ENCODE measurements around the gene GPC4.

Gene GPC4

DNA sequence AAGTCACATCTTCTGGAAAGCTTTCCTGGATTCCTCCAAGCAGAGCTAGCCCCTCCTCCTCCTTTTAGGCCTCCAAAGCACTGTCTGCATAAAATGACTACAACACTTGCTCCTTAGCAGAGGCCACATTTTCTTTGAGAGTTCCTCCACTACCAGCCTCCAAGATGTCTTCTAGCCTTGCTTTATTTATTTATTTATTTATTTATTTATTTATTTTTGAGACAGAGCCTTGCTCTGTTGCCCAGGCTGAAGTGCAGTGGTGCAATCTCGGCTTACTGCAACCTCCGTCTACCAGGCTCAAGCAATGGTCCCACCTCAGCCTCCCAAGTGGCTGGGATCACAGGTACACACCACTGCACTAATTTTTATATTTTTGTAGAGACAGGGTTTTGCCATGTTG lies 4.6 kb upstream of the GPC4 start:
- TF ChIP-seq, protein P1, sequence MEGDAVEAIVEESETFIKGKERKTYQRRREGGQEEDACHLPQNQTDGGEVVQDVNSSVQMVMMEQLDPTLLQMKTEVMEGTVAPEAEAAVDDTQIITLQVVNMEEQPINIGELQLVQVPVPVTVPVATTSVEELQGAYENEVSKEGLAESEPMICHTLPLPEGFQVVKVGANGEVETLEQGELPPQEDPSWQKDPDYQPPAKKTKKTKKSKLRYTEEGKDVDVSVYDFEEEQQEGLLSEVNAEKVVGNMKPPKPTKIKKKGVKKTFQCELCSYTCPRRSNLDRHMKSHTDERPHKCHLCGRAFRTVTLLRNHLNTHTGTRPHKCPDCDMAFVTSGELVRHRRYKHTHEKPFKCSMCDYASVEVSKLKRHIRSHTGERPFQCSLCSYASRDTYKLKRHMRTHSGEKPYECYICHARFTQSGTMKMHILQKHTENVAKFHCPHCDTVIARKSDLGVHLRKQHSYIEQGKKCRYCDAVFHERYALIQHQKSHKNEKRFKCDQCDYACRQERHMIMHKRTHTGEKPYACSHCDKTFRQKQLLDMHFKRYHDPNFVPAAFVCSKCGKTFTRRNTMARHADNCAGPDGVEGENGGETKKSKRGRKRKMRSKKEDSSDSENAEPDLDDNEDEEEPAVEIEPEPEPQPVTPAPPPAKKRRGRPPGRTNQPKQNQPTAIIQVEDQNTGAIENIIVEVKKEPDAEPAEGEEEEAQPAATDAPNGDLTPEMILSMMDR (IDR thresholded peaks at IDR 0.05; ENCODE audit: low read depth, low read length) = no peak
- no peak for DNase-seq (ENCODE audit: extremely low read depth, low read depth)

DNA sequence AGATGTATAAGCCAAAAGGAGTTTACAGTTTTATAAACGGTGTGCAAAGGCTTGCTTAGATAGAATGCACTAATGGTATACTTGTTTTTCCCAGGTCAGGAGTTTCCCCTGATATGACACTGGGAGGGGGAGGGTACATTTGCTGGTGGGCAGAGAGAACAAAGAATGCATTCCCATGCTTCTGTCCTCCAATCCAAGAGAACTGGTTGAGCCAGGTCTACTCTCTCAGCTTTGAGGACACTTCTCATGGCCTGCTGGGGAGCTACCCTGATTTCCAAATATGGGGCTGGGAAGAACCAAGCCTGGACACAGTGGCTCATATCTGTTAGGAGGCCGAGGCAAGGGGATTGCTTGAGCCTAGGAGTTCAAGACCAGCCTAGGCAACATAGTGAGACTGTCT lies 3.3 kb upstream of the GPC4 start:
- DNase-seq (ENCODE audit: extremely low read depth, low read depth) = no peak
- TF ChIP-seq, protein P1 (IDR thresholded peaks at IDR 0.05; ENCODE audit: low read depth, low read length) = no peak

DNA sequence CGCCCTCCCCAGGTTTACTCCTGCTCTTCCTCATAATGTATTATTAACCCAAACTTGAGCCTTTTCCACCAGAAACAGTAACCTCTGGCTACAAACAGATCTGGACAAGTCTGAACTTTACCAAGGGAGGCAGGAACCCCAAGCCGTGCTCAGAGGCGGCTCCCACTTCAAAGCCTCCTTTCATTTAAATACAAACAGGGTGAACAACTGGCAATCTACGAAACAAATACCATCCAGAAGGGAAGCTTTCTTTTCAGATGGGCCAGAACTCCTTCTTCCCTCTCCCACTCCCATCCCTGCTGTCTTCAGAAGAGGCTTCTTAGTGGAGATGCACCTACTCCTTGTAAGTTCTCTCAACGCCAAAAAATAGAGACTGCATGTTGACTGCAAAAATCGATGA lies 2.1 kb upstream of the GPC4 start:
- TF ChIP-seq, protein P1 (IDR thresholded peaks at IDR 0.05; ENCODE audit: low read depth, low read length) = no peak

DNA sequence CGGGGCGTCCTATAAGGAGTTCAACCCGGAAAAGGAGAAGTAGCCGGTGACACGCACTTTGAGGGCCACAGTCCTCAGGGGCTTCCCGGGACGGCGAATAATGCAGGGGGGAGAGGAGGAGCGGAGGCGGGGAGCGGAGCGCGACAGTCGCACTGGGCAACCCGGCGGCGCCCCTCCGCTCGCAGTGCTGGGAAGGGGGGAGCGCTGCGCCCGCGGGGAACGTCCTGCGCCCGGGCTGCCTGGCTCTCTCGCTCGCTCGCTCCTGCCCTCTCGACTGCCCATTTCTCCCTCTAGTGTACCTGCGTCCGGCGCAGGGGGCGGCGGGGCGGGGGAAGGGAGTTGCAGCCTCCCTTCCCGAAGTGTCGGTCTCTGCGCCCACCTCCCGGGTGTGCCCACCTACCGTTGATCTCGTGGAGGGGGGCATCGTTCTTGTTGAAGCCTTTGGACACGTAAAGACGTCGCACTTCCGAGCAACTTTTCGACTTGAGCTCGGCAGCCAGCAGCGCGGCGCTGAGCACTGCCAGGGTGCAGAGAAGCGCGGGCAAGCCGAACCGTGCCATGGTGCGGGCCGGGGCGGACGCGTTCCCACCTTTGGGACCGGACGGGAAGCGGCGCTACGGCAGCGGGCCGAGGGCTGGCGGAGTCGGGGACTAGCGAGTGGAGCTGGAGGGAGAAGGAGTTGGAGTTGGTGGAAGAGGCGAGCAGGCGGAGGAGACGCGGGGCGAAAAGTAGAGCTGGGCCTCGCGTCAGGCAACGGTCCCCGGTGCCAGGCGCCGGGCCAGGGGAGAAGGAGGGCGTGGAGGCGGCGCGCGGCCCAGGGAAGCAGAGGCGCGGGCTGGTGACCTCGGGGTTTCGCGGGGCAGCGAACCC lies 648 bp downstream of the GPC4 start:
- no peak for DNase-seq (ENCODE audit: extremely low read depth, low read depth)
- TF ChIP-seq, protein P1 (IDR thresholded peaks at IDR 0.05; ENCODE audit: low read depth, low read length) = no peak

More for the DNA sequence above, 2.1 kb upstream of the GPC4 start:
- no peak for DNase-seq (ENCODE audit: extremely low read depth, low read depth)

DNA sequence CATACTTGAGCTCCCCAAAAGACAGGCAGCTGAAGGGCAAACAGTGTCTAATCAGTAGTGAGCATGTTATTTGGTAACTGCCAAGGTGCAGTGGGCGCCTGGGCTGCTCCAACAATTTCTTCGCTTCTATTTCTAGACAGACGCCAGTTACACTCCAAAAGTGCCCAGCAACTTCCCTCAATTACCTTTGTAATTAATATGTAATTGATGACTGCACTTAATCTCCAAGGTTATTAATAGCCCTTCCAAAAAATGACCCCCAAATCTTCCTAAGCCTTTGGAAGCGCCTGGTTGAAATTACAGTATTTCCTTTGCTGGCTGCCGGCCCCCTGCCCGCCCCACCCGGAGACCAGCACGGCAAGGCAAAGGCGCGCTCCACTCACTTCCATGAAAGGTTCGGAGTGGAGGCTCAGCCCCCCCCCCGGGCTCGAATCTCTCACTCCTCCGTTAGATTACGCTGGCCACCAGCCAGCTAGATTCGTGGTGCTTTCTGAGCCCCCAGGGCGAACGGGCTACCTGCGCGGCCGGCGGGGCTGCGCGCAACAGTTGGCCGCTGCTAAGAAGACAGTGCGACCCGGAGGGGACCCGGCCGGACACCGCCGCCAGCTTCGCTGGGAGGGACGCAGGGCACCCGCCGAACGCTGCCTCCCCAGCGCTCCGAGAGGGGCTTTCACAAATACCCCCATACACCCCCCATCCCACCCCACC lies 1.9 kb downstream of the GPC4 start:
- TF ChIP-seq, protein P1 (IDR thresholded peaks at IDR 0.05; ENCODE audit: low read depth, low read length) = no peak
- DNase-seq (ENCODE audit: extremely low read depth, low read depth) = no peak

DNA sequence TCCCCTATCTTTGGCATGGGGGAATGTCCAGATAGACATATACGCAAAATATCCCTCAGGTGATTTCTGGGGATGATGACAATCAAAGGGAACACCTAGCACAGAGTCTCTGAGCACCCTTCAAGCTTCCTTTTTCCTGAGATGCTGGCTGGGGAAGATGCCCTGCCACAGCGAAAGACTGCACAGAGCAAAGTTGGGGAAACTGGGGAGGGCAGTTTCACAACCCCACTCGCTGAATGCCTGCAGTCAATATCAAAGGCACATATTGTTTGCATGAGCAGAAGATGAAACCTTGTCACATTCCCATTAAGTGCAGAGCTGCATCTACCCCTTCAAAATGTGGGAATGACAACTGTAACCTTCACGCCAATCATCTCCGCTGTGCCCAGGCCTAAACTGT lies 2.6 kb downstream of the GPC4 start:
- TF ChIP-seq, protein P1 (IDR thresholded peaks at IDR 0.05; ENCODE audit: low read depth, low read length) = no peak
- DNase-seq (ENCODE audit: extremely low read depth, low read depth) = no peak

DNA sequence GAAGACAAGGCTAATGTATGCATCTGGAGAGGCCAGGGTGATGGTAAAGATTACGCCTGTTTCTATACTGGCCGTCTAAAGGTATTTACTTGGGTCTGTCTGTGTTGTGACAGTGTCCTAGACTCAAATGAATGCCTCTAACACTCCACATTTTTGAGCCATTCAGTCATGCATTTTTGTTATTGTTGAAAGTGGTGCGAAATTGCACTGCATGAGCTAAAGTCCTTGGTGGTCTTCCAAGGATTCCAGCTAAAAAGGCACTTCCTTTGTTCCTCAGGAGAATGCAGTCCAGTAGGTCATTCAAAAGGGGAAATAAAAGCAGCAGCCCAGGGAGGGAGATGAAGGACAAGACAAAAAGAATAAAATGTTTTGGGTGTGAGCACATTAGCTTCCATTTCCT lies 3.0 kb downstream of the GPC4 start:
- DNase-seq (ENCODE audit: extremely low read depth, low read depth) = no peak
- TF ChIP-seq, protein P1 (IDR thresholded peaks at IDR 0.05; ENCODE audit: low read depth, low read length) = no peak
